Measurements from ENCODE around the gene RGPD8.
"Not testable (repeated sequence)": the region's sequence is repeated elsewhere in the genome, so short reads cannot be mapped to it uniquely, and the experiment has no call there.

Gene RGPD8

DNA sequence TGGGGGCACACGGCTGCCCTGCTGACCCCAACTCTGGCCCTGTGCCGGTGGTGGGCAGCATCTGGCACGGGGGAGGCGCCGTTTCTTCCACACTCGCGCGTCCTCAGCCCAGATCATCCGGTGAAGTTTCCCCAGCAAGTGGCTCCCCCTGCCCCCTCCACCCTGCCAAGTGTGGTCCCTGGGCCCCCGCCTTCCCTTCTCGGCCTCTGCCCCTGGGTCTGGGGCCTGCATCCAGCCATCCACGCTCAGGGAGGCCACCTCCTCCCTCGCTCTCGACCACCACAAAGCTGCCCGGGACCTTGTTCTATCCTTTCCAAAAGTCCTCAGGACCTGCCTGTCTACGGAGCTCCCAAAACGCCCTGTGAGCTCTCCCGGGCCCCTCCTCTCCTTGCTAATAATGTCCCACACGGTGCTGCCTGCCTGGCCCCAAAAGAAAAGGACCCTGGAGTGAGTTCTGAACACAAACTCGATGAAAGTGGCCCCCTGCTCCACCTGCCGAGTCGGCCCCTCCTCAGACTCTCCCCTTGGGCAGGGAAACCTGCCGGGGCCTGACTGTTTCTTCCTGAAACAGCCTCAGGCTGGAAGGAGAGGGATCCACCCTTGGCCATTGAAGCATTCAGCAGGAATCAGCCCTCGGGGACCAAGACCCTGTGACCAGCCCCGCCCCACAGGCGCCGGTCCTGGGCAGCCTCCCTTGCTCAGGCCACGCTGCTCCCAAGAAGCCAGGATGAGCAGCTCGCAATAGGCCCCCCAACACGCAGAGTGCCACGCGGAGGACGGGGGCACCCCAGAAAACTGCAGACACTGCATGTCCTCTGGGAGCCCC lies 1.7 kb upstream of the RGPD8 start:
- DNase-seq = not testable (repeated sequence)

DNA sequence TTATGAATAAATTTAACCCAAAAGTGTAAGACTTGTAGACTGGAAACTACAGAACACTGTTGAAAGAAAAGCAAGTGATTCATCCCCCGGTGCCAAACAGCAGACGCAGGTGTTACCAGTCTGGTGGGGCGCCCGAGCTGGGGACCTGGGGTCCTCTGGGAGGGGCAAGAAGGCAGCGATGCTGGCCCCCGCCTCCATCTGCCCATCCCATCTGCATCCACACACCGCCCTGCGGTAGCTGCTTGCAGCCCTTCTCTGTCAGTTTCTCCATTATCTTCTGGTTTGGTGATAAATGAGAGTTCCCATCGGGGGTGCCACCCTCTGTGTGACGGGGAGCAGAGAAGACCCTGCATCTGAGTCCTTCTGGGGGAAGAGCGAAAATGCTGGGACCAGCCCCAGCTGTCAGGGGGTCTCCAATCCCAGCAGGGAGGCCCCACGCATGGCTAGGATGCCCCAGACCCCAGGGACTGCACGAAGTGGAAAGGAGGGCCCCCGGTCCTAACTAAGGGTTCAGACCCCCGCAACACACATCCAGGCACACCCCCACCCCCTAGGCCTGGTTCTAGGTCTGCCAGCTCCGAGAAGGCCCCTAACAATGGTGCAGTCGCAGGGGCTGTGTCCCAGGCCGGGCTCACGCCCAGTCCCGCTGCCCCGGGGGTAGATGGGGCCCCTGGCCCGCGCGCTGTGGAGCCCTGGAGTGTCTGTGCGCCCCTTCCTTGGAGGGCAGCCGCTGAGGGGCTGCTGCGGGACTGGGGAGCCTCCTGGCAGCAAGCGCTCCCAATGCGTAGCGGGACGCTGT lies 686 bp upstream of the RGPD8 start:
- DNase-seq = no peak

DNA sequence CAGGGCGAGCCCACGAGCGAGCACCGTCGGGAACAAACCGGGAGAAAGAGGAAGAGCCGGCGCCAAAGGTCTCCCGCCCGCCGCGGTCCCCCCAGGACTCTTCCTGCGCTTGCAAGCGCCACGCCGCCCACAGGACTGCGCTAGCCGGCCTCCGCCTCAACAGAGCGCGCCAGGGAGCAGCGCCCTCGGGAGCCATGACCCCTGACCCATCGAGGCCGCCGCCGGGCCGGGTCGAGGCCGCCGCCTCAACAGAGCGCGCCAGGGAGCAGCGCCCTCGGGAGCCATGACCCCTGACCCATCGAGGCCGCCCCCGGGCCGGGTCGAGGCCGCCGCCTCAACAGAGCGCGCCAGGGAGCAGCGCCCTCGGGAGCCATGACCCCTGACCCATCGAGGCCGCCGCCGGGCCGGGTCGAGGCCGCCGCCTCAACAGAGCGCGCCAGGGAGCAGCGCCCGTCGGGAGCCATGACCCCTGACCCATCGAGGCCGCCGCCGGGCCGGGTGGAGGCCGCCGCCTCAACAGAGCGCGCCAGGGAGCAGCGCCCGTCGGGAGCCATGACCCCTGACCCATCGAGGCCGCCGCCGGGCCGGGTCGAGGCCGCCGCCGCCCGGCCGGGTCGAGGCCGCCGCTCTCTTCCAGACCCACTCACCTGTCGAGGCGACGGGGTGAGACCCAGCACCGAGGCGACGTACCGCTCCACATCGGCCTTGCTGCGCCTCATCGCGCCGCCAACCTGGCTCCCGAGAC lies 538 bp downstream of the RGPD8 start:
- not testable (repeated sequence) for DNase-seq

DNA sequence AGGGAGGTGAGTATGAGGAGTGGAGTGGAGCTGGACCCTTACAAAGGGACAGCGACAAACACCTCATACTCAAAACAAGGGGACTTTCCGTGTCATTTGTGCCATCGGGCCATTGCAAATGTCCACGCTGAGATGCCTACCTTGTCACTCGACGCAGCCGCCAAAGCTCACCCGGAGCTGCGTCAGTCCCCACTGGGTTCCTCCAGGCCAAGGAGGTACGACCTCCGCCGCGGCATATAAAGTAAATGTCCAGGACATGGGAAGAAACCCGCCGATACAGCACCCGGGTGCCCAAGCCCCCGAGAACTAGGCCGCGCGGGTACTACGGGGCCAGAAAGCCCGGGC lies 1.1 kb downstream of the RGPD8 start:
- not testable (repeated sequence) for DNase-seq

DNA sequence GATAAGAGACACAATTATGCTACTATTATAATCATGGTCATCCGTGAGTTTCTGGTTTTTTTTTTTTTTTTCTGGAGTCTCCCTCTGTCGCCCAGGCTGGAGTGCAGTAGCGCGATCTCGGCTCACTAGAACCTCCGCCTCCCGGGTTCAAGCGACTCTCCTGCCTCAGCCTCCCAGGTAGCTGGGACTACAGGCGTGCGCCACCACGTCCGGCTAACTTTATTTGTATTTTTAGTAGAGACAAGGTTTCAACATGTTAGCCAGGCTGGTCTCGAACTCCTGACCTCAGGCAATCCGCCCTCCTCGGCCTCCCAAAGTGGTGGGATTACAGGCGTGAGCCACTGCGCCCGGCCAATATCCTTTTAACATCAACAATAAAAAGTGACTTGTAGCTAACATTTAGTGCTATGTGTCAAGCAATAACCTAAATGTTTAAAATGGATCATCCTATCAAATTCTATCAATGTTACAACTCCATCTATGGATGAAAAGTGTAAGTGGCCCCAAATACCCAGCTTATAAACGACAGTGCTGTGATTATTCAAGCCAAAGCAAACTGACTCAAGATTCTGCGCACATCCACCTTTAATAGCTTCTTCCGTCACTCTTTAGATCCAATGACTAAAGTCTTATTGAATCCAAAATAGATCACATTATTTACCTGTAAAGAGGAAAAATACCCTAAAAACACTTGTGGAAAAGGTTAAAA lies 1.7 kb downstream of the RGPD8 start:
- DNase-seq = not testable (repeated sequence)

DNA sequence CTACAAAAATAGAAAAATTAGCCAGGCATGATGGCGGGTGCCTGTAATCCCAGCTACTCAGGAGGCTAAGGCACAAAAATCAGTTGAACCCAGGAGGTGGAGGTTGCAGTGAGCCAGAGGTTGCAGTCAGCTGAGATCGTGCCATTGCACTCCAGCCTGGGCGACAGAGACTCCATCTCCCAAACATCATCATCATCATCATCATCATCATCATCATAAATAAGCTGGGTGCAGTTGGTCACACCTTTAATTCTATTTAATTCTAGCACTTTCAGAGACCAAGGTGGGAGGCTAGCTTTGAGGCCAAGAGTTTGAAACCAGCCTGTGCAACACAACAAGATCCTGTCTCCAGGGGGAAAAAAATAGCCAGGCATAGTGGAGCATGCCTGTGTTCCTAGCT lies 8.9 kb downstream of the RGPD8 start:
- not testable (repeated sequence) for DNase-seq

DNA sequence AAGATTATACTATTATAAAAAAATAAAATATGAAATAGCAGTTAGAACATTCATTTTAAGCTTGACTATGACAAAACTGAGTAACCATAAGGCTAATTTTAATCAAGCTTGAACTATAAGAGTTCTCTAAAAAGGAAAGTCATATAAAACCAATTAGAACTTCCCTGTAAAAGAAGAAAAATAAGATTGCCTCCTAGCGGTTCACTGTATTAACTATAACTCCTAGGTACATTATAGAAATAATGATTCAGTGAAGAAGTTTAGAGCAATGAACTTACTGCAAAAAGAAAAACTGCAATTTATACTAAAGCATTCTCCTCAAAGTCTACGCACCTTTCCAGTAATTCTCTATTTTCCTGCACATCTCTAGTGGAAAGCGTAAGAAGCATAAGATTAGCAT lies 16.6 kb downstream of the RGPD8 start:
- DNase-seq = not testable (repeated sequence)

DNA sequence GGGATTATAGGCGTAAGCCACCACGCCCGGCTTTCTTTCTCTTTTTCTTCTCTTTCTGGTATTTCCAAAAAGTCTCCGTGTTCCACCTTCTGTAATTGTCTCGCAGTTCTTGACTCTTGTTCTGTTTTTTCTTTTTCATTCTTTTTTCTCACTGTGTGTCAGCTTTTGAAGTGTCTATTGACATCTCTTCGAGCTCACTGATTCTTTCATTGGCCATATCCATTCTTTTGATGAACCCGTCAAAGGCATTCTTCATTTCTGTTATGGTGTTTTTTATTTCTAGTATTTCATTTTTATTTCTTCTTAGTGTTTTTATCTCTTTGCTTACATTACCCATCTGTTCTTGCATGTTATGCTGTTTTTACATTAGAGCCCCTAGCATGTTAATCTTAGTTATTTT lies 73.4 kb downstream of the RGPD8 start:
- not testable (repeated sequence) for DNase-seq

DNA sequence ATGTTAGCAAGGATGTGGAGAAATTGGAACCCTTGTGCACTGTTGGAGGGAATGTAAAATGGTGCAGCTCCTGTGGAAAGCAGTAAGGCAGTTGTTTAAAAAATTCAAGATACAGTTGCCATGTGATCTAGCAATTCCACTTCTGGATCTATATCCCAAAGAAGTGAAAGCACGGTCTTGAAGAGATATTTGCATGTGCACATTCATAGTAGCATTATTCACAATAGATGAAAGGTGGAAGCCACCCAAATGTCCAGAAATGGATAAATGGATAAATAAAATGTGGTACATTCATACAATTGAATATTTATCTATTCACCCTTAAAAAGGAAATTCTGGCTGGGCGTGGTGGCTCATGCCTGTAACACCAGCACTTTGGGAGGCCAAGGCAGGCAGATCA lies 79.1 kb downstream of the RGPD8 start:
- not testable (repeated sequence) for DNase-seq

DNA sequence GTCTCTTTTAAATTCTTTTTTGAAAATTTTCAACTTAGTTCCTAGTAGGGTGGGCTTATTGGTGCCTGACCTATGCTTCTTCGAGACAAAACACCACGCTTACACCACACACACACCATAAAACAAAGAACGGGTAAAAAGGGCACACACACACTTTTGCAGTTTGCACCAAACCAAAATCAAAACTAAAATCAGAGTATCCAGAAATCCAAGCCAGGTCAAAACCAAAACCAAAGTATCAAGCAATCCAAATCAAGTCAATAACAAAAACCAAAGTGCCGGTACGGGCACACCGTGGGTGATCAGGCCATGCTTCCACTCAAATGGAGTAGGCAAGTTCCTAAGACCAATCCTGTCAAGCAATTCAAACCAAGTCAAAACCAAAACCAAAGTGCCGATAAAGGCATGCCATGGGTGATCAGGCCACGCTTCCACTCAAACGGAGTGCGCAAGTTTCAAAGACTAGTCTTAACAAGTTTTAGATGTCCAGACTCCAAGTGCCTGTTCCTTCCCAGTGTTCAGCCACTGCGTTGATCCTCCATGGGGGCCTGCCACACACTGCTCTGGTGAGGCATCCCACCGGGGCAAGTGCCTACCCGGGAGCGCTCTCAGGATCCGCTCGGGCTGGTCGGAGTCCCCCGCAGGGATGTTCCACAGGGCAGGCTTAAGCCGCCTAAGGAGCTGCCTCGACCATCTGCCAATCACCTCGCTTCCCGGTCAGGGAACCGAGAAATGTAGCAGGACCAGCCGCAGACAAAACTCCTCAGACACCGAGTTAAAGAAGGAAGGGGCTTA lies 80.4 kb downstream of the RGPD8 start:
- DNase-seq = not testable (repeated sequence)

DNA sequence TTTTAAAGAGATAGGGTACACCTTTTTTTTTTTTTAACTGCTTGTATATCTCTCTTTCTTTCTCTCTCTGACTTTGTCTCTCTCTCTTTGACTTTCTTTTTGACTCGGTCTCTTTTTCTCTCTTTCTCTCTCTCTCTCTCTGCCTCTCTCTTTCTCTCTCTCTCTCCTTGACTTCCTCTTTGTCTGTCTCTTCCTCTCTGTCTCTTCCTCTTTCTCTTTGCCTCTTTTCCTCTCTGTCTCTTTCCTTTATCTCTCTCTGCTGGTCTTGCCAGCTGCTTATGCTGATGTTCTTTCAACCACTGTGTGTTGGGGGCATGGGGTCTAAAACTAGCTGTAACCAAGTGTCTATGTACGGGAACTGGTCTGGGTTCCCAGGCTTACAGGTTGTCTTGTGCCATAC lies 81.2 kb downstream of the RGPD8 start:
- not testable (repeated sequence) for DNase-seq

DNA sequence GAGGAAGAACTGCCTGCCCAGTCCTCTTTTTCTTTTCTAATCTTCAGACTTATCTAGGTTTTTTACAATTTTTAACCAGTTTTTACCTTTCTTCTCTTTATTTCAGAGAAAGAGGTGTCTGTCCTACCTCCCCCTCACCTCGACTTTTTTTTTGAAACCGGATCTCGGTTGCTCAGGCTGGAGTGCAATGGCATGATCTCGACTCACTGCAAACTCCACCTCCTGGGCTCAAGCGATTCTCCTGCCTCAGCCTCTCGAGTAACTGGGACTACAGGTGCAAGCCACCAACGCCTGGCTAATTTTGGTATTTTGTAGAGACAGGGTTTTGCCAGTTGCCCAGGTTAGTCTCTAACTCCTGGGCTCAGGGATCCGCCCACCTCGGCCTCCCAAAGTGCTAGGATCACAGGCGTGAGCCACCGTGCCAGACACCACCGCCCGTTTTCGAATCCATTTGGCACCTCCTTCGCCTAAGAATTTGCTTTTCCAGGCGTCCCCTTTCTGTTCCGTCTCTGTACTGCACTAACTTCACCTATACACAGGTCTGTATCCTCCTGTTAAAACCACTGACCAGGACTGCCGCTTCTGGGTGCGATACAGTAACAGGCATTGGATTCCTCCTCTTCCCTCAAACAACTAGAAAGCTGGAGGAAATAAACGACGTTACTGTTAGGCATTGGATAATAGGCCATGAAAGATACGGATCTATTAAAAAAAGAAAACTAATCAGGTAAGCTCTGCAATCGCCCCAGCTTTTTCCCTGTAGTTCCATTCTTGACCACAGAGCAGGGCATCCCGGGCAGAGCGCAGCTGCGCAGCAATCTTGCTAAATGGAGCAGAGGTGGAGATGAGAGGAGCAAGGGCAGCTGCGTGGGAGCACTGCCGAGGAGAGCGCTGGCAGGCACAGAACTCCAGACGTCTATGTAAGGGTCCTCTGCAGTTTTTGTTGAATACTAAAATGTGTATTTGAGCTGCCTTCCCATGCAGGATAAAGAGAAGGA lies 88.1 kb downstream of the RGPD8 start:
- no peak for DNase-seq

DNA sequence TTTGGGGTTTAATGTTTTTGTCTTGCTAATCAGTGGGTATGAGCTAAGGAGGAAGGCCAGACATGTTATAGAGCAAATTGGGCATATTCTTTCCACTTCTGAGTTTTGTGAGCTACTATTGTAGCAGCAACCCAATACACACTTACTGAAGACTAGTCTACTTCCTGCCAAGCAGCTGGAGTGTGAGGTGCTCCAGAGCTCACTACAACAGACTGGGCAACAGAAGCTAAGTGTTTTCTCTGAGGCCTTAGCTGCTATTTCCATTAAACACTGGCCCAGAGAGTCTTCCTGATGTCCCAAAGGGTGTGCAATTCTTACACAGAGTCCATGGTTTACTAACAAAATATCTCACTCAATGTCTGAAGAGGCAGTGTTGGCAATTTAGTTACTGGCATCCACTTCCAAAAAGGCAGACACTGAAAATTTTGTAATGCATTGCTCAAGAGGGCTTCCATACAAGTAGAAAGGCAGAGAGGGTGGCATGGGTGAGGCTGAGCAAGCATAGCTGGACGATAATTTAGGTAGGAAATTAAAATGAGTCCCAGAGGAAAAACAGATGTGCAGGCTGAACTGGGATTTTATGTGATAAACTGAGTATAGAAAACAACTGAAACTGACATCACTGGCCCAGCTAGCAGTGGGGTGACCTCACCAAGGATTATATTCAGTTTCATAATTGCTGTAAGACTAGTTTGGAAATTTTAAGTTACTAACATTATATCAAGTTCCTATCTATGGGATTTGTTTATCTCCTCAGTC lies 89.4 kb downstream of the RGPD8 start:
- no peak for DNase-seq

DNA sequence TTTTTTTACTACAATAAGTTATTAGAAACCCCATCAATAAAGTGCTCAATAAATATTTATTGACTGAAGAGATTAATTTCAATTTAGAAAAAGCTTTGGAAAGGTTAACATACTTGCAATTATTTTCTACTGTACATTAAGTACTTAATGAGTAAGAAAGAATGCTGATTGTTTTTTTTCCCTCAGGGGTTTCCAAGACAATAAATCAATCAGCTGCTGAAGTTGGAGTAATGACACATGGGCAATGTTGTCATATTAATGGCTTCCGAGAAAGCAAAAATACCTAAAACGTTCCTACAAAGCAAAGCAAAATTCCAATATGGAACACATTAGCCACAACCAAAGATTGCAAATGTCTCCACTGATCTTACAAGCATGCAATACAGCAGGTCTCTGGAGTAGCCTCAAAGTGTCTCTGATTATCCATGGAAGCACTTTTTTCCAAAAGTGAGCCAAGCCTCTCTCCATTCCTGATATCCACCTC lies 91.3 kb downstream of the RGPD8 start:
- DNase-seq = no peak

DNA sequence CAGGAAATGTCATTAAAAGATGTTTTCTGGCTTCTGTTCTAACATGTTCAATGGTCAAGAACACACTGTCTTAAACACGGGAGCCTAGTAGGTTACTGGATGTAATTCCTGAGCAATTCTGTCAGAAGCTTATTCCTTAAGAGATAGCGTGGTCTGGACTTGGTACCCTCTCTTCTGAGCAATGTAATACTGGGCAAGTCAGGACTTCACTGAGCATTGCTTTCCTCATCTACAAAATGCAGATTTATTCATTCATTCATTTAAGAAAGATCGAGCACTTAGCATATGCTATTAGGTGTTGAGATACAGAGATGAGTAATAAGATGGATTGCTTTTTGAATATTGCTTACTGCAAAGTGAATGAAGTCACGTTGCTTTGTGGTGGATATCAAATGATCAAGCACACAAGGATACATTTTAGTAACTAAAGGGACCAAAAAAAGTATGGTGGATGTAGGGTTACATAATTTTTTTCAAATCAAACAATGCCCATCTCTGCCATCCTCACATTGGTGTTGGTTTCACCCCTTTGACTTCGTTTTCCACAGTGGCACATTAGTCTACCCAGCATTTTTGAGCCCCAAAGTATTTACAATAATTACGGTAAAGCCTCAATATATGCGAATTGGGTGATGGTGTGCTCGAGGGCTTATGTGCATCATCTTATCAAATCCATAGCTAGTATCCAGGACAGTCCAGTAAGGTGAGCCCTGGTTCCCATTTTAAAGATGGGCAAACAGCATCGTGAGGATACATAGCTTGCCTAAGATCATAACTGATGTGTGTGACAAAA lies 92.8 kb downstream of the RGPD8 start:
- no peak for DNase-seq

DNA sequence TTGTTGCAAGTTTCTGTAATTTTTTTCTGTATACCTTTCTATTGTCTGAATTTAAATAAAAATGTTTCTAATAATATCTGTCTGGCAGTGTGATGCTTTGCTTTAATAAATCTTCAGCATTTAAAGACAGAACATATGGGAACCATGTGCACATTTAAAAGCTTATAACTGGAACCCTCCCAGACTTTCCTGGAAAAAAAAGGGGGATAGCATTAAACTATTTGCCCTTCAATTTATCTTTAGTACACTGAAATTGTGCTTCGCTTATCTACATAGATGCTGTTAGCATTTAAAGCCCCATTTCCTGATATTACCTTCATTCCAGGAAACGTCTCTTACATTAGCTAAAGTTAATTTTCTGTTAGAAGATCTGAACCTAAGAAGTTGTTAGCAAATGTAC lies 93.5 kb downstream of the RGPD8 start:
- no peak for DNase-seq

DNA sequence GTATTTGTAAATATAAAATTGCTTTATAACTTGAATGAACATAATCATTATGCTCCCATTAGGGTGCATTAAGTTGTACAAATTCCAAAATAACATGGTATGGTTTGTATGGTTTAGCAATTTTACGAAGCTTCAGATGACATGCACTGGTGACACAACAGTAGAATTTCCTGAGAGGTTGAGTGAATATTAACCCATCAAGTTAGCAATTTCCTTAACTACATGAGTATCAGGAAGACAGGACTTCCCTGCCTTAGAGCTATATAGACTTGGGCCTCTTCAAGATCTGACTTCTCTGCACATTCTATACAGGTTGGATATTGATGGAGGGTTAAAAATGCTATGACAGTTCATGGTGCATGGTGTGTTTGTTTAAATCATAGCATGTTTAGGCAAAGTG lies 97.8 kb downstream of the RGPD8 start:
- DNase-seq = no peak

DNA sequence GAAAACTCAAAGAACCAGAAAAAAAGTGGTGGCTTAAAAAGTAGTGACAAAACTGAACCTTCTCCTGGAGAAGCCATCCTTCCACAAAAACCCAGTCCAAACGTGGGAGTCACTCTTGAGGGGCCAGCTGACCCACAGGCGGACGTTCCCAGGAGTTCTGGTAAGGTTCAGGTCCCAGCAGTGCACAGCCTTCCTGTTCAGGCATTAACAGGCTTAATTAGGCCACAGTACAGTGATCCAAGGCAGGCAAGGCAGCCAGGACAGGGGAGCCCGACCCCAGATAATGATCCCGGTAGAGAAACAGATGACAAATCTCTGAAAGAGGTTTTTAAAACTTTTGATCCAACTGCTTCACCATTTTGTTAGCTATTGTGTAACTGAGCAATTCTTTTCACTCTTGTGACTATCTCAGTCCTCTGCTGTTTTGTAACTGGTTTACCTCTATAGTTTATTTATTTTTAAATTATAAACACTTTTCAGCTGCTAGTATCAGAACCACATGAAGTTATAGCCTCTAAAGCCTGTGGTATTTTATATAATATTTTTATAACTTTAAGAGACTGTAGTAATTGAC lies 101.2 kb downstream of the RGPD8 start:
- no peak for DNase-seq

DNA sequence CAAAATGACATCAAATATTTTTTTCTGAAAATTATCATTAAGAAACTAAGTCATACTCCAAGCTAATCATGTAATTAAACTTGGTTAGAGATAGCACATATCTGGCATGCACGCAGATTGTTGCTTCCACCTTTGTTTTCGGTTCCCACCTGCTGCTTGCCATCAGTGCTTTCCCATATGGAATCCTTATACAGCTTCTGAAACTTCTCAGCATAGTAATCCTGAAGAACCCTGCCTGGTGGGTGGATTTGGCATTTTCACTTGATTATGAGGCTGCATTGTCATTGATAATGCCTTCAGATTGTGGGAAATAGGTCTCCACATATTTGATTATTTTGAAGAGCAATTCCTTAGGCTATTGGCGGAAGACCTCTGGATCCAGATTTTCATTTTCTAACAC lies 110.5 kb downstream of the RGPD8 start:
- DNase-seq = no peak

All from NCI-H1436 (cell line).